ENCODE data around the gene MAML3. TPM values are rescaled to one million over a fixed set of nuclear protein-coding genes. Genes with fewer than 3 reads are reported as not detected.

Gene MAML3
- total RNA-seq, 4 donors from 2014 or later = 2.4 to 50.5 (median 17.8) TPM

GRCh38 chr4:140069066-140069465, 84.9 kb downstream of the MAML3 start:
- TF ChIP-seq POLR2A (IDR thresholded peaks at IDR 0.05) (no peak), CTCF (IDR thresholded peaks at IDR 0.05) (no peak)
- H3K4me1 ChIP-seq = no peaks in the 10 kb centered on the region

GRCh38 chr4:140068271-140068670, 85.7 kb downstream of the MAML3 start:
- no peak for TF ChIP-seq CTCF (IDR thresholded peaks at IDR 0.05)
- no peak for TF ChIP-seq POLR2A (IDR thresholded peaks at IDR 0.05)
- Histone ChIP-seq H3K4me3 (no peak overlapping the region), H3K27me3 (no peaks in the 10 kb centered on the region), H3K9me3 (no peaks in the 10 kb centered on the region), H3K4me1 (no peaks in the 10 kb centered on the region), H3K36me3 (no peaks in the 10 kb centered on the region), H3K27ac (no peak overlapping the region)
- DNase-seq = no peak
- intact Hi-C loops (cut with DNase I; ENCODE audit: low total_unique reads) = no loop called here

More at GRCh38 chr4:140069066-140069465, 84.9 kb downstream of the MAML3 start:
- no peak overlapping the region for H3K27ac ChIP-seq
- no peaks in the 10 kb centered on the region for H3K27me3 ChIP-seq
- H3K4me3 ChIP-seq = no peak overlapping the region
- no peaks in the 10 kb centered on the region for H3K9me3 ChIP-seq
- intact Hi-C loops (cut with DNase I; ENCODE audit: low total_unique reads) = no loop called here
- DNase-seq = peak; percentile 46 to 64
- H3K36me3 ChIP-seq = no peaks in the 10 kb centered on the region

GRCh38 chr4:140066031-140066930, 87.7 kb downstream of the MAML3 start:
- H3K36me3 ChIP-seq = no peaks in the 10 kb centered on the region
- H3K9me3 ChIP-seq = no peaks in the 10 kb centered on the region
- intact Hi-C loops (cut with DNase I; ENCODE audit: low total_unique reads) = no loop called here
- H3K27ac ChIP-seq = peak overlapping the region; percentile 16 to 35
- peaks cover 0 to 7% of the 10 kb centered on the region in 2 donors for H3K4me1 ChIP-seq
- DNase-seq = no peak
- H3K4me3 ChIP-seq = no peak overlapping the region
- H3K27me3 ChIP-seq = no peaks in the 10 kb centered on the region
- TF ChIP-seq CTCF (IDR thresholded peaks at IDR 0.05) = no peak
- TF ChIP-seq POLR2A (IDR thresholded peaks at IDR 0.05) = no peak

- Histone ChIP-seq H3K4me3 (no peak overlapping the region), H3K27me3 (no peaks in the 10 kb centered on the region), H3K36me3 (no peaks in the 10 kb centered on the region), H3K27ac (peak overlapping the region; percentile 8 to 35), H3K9me3 (no peaks in the 10 kb centered on the region), H3K4me1 (peaks cover 0 to 7% of the 10 kb centered on the region in 2 donors)
- intact Hi-C loops (cut with DNase I; ENCODE audit: low total_unique reads) = no loop called here
- no peak for TF ChIP-seq POLR2A (IDR thresholded peaks at IDR 0.05)
- no peak for TF ChIP-seq CTCF (IDR thresholded peaks at IDR 0.05)
- peak in 1 of 2 donors; percentile 34 for DNase-seq
Measured at GRCh38 chr4:140065393-140065792, 88.6 kb downstream of the MAML3 start.

- no peak for DNase-seq
- peaks cover 0 to 10% of the 10 kb centered on the region in 2 donors for H3K4me1 ChIP-seq
- no peaks in the 10 kb centered on the region for H3K9me3 ChIP-seq
- intact Hi-C loops (cut with DNase I; ENCODE audit: low total_unique reads) = no loop called here
- no peaks in the 10 kb centered on the region for H3K36me3 ChIP-seq
- no peak overlapping the region for H3K4me3 ChIP-seq
- no peak overlapping the region for H3K27ac ChIP-seq
- TF ChIP-seq POLR2A (IDR thresholded peaks at IDR 0.05) (no peak), CTCF (IDR thresholded peaks at IDR 0.05) (no peak)
- no peaks in the 10 kb centered on the region for H3K27me3 ChIP-seq
Measured at GRCh38 chr4:140061659-140062289, 92.2 kb downstream of the MAML3 start.

All from uterus (tissue), 4 donors.